Muscle layer of duodenum (tissue), 2 donors: ENCODE results near the gene TBX1.

Experiments used
- H3K27ac ChIP-seq: one replicate; pipeline ENCODE4 v1.7.0; 2013; ENCODE audit warnings: mild to moderate bottlenecking, low read length
- H3K27me3 ChIP-seq: one replicate; pipeline ENCODE4 v1.7.0; 2013; ENCODE audit warnings: low read depth, mild to moderate bottlenecking, control low read depth, low read length
- H3K36me3 ChIP-seq, 2 donors: one replicate each; pipeline ENCODE4 v1.7.0; 2013; ENCODE audit warnings: low read length in 2 of 2, control low read depth in 1 of 2, mild to moderate bottlenecking in 1 of 2; ENCODE audit not compliant: insufficient read depth in 2 of 2, control insufficient read depth in 1 of 2
- H3K4me1 ChIP-seq, 2 donors: one replicate each; pipeline ENCODE4 v1.7.0; 2013; ENCODE audit warnings: low read length in 2 of 2, mild to moderate bottlenecking in 2 of 2, control low read depth in 1 of 2, moderate library complexity in 1 of 2; ENCODE audit not compliant: insufficient read depth in 2 of 2, control insufficient read depth in 1 of 2
- H3K4me3 ChIP-seq, 2 donors: one replicate each; pipeline ENCODE4 v1.7.0; 2013; ENCODE audit warnings: low read length in 2 of 2, low read depth in 1 of 2, mild to moderate bottlenecking in 1 of 2
- H3K9me3 ChIP-seq, 2 donors: one replicate each; pipeline ENCODE4 v1.7.0; 2013; ENCODE audit warnings: low read length in 2 of 2, control low read depth in 1 of 2, mild to moderate bottlenecking in 1 of 2; ENCODE audit not compliant: control insufficient read depth in 1 of 2
- donor health status: healthy.

The TBX1 gene

DNA sequence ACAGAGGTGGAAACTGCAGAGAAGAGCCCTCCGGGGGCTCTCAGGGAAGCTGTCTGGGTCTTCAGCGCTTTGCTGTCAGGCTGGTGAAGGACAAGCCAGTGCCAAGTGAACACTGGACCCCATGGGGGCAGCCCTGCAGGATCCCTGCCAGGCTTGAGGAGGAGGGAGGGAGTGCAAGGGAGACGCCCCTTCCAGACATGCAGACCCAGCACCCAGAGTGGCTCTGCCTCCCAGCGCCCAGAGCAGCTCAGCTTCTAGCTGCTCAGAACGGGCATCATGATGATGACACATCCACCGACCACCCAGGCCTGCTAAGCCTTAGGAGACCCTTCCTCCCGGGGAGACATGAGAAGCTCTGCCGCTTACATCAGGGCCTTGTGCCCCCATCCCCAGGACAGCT is 39.7 kb downstream of the TBX1 start:
- H3K36me3 ChIP-seq = peaks cover 0 to 11% of the 10 kb centered on the region in 2 donors
- no peak overlapping the region for H3K4me3 ChIP-seq
- H3K27me3 ChIP-seq = no peaks in the 10 kb centered on the region

DNA sequence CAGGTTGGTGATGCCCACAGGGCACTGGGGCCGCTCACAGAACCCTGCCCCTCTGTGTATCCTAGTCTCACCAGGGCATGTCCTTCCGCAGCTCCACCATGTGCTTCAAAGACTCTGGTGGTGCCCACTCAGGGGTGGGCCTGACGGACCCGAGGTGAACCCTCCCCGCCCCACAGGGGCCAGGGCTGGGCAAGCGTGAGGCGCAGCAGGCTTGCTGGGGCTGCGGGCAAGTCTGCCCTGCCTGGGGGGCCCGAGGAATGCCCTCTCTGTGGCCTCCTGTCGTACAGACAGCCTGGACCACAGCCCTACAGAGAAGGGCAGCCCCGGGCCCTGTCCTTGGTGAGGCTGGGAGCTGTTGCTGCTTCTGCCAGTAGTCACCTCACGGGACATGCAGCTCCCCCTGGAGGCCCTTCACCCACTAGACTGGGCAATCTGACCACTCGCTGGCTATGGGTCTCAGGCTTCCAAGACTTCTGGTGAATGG is 40.2 kb downstream of the TBX1 start:
- Histone ChIP-seq H3K36me3 (peaks cover 0 to 11% of the 10 kb centered on the region in 2 donors), H3K4me3 (no peak overlapping the region), H3K9me3 (no peaks in the 10 kb centered on the region)

More for the DNA sequence above, 39.7 kb downstream of the TBX1 start:
- H3K9me3 ChIP-seq = no peaks in the 10 kb centered on the region
- no peaks in the 10 kb centered on the region for H3K4me1 ChIP-seq
- H3K27ac ChIP-seq = no peak overlapping the region

DNA sequence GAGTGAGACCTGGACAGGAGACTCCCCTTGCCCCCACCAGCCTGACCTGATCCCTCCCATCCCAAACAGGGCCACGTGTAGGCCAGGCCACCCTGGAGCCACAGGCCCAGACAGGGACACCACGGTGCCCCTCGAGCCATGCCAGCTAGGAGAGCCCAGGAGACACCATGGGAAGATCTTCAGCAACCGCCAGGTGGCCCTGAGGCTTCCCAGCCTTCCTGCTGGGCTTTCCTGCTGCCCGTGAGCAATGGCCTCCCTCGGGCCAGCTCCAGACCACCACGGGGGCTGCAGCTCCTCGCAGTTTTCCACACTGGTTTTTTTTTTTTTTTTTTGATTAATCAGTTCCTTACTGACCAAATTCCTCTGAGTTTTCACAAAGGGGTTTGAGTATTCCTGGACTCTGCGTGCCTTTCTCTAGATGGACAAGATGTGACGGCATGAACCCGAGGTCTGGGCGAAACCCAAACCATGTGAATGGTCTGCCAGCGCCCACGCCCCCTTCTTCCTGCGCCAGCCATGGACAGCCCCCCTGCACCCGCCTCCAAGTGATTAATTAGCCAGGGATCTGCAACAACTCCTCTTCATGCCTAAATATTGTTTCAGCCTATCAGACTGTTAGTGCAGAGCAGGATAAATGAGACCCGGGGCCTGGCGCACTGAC is 40.9 kb downstream of the TBX1 start:
- H3K4me1 ChIP-seq = no peaks in the 10 kb centered on the region
- peaks cover 0 to 11% of the 10 kb centered on the region in 2 donors for H3K36me3 ChIP-seq
- no peaks in the 10 kb centered on the region for H3K9me3 ChIP-seq
- H3K4me3 ChIP-seq = no peak overlapping the region
- no peak overlapping the region for H3K27ac ChIP-seq
- H3K27me3 ChIP-seq = no peaks in the 10 kb centered on the region

More for the DNA sequence above, 40.2 kb downstream of the TBX1 start:
- H3K27ac ChIP-seq = no peak overlapping the region
- H3K27me3 ChIP-seq = no peaks in the 10 kb centered on the region
- no peaks in the 10 kb centered on the region for H3K4me1 ChIP-seq

DNA sequence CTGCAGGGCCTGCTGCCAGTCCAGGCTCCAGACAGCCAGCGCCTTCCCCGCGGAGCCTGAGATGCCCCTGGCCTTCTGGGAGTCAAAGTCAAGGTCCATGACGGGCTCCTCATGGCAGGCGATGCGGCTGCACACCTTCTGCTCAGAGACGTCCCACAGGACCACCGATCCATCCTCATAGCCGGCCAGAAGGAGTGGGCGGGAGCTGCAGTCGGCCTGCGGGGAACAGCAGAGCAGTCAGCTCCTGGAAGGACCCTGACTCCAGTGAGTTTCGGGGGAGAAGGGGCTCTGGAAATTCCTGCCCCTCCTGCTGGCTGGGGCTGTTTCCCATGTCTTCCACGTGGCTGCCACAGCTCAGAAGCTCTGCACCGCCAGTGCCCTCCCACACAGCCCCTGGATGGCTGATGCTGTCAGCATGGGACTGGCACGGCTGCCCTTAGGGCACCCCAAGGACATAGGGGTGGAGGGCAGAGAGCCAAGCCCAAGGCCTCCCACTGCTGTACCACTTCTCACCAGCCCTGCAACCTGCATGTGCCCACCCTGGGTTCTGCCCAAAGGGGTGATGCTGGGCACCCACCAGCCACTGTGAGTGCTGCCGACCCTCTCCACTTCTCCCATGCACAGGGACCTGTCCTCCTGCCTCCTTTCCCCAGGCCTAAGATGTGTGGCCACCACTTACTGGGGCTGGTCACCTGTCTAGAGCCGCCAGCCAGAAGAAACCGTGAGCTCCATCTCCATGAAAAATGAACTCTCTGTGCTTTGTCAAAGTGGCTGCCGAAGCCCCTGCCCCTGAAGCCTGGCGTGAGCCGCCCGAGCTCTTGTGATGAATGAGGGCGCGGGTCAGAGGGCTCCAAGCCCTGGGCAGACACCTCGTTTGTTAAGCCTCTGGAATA is 41.7 kb downstream of the TBX1 start:
- Histone ChIP-seq H3K27ac (no peak overlapping the region), H3K27me3 (no peaks in the 10 kb centered on the region), H3K36me3 (peaks cover 0 to 11% of the 10 kb centered on the region in 2 donors), H3K4me3 (no peak overlapping the region), H3K9me3 (no peaks in the 10 kb centered on the region), H3K4me1 (peaks cover 0 to 3% of the 10 kb centered on the region in 2 donors)

DNA sequence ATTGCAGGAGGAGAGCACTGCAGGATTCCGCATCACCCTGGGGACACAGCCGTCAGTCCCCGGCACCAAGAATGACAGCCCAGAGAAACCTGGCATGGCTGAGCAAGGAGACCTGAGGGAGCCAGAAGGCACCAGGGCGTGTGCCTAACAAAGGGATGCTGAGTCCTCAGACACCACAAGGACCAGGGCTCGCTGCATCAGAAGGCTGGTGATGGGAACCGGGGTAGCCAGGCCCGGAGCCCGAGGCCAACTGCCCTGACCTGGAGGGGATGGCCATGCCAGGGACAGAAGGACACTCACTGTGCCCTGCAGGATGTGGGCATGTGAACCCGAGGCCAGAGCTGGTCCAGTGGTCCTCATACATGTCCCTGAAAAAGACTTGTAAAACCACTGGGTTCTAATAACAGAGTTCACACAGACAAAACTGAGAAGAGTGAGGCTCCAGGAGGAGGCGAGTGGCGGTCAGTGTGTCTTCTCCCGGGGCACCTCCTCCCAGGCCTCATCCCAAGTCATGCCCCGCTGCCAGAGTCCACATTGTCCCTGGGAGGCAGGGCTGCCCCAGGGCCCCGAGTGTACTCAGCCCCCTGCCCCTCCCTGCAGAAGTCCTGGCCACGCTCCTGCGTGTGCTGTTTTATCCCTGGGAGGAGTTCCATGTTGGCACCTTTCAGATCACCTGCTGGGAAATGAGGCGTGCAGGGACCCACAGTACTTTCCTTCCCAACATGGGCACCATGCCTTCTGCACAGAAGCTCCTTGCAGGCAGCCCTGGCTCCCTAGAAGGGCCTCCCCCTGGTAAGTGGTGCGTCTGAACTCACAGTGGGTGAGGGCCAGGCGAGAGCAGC is 42.5 kb downstream of the TBX1 start:
- H3K9me3 ChIP-seq = no peaks in the 10 kb centered on the region
- peaks cover 0 to 11% of the 10 kb centered on the region in 2 donors for H3K36me3 ChIP-seq
- H3K27ac ChIP-seq = no peak overlapping the region
- no peak overlapping the region for H3K4me3 ChIP-seq
- peaks cover 0 to 3% of the 10 kb centered on the region in 2 donors for H3K4me1 ChIP-seq
- H3K27me3 ChIP-seq = no peaks in the 10 kb centered on the region

DNA sequence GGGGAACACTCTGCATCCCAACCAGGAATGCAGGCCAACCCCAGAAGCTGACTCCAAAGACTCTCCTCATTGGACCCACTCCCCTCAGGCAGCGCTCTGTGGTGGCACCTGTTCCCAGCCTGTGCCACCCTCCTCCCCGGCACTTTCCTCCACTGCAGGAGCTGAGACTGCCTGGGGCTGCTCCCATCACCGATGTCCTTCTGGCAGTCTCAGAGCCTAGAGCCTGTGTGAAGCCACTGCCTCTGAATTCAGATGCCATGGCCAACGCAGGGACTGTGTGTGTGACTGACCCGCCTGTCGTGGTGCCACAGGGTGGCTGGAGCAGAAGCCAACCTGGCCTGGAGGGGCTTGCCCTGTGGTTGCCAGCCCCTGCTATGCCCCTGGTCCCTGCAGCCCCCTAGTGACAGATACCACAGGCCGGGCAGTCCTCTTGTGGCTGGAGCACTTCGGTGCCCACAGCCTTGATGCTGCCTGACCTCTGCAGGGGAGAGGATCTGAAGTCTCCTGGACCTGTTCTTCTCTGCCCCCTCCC is 43.2 kb downstream of the TBX1 start:
- H3K36me3 ChIP-seq = peaks cover 0 to 11% of the 10 kb centered on the region in 2 donors
- no peaks in the 10 kb centered on the region for H3K27me3 ChIP-seq
- H3K4me3 ChIP-seq = no peak overlapping the region
- H3K4me1 ChIP-seq = peaks cover 0 to 3% of the 10 kb centered on the region in 2 donors
- no peaks in the 10 kb centered on the region for H3K9me3 ChIP-seq
- no peak overlapping the region for H3K27ac ChIP-seq

DNA sequence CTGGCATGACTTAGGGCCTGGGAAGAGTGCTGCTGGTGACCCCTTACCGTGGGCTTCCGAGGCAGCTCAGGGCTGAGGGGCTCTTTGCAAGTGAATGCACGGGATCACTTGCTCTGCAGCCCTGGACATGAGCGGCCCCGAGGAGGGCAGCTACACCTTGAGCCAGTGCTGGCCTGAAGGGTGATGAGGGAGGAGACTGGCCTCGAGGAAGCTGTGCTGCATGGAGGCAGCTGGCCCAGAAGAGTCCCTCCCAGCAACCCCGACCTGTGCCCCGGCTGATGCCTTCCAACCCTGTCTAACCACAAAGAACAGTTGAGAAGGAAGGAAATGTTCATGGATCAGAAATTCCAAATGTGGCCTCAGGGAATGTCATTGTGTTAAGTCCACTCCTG is 45.2 kb downstream of the TBX1 start:
- Histone ChIP-seq H3K36me3 (peaks cover 0 to 7% of the 10 kb centered on the region in 2 donors), H3K4me1 (peaks cover 0 to 3% of the 10 kb centered on the region in 2 donors), H3K27me3 (no peaks in the 10 kb centered on the region), H3K4me3 (no peak overlapping the region), H3K27ac (no peak overlapping the region), H3K9me3 (no peaks in the 10 kb centered on the region)

DNA sequence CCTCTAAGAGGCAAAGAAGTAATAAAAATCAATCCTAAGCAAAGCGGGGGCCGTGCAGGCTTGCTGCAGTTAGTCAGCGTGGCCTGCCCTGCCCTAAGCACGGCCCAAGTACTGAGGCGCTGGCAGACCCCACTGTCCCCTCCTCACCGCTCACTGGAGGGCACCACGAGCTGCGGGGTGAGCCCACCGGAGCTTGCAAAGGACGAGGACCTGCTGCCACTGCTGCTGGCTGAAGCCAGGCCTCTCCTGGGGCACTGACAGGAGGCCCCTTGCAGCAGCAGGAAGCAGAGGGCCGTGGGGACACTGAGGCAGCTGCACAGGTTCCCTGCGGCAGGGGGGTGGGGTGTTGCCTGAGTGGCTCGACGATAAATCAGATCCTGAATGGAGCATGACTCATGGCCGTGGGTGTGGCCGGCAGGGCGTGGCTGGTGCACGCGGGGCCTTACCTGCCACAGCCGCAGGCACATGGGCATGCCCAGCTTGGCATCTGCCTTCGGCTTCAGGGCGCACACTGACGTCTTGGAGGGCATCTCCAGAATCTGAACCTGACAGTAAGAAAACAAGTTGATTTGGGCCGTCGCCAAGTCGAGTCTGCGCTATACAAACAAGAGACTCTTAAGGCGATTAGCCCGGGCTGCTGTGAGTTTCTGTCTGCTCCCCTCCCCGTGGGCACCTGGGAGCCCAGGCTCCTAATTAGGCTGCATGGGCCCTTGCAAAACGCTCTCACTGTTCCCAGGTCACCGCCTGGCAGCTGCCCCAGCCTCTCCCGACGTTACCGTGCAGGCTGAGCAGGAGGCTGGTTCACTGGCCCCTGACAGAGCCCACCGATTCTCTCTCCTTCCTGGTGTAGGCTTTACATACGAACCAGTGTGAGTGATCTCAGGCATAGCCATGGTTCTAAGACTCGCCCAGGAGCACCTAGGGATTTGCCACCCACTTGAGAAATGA is 45.9 kb downstream of the TBX1 start:
- Histone ChIP-seq H3K4me3 (no peak overlapping the region), H3K9me3 (no peaks in the 10 kb centered on the region), H3K27ac (no peak overlapping the region), H3K4me1 (peaks cover 0 to 3% of the 10 kb centered on the region in 2 donors), H3K36me3 (peaks cover 0 to under 1% of the 10 kb centered on the region in 2 donors), H3K27me3 (no peaks in the 10 kb centered on the region)

DNA sequence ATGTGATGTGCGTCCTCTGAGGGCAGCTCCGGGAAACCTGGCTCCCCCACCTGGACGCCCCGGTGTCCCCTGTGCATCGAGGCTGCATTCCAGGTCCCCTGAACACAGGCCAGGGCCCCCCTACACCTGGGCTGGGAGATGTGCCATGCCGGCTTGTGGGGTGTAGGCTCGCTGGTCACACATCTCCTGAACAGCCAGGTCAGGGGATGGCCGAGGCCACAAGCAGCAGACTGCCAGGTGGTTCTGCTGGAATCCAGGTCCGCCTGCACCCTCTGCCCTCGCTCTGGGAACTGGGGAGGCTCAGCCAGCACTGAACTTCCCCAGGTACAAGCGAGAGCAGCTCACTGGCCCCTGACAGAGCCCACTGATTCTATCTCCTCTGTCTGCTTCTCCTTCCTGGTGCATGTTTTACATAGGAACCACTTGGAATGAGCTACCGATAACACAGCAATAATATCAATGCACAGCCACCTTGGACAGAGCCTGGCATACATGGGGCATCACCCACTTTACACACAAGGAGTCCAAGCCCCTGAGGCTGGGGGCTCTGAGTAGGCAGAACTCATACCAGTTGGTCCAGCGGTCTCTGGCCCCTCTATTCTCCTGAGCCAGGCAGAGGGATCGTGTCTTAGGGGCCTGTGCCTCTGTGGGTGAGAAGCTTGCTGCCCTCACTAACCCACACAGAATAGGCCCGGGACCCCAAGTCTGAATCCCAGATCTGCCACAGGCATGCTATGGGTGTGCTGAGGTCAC is 46.8 kb downstream of the TBX1 start:
- Histone ChIP-seq H3K9me3 (no peaks in the 10 kb centered on the region), H3K36me3 (no peaks in the 10 kb centered on the region), H3K27ac (no peak overlapping the region), H3K27me3 (no peaks in the 10 kb centered on the region), H3K4me1 (peaks cover 0 to 3% of the 10 kb centered on the region in 2 donors), H3K4me3 (no peak overlapping the region)
